ENCODE data around the gene MIA2.

DNA sequence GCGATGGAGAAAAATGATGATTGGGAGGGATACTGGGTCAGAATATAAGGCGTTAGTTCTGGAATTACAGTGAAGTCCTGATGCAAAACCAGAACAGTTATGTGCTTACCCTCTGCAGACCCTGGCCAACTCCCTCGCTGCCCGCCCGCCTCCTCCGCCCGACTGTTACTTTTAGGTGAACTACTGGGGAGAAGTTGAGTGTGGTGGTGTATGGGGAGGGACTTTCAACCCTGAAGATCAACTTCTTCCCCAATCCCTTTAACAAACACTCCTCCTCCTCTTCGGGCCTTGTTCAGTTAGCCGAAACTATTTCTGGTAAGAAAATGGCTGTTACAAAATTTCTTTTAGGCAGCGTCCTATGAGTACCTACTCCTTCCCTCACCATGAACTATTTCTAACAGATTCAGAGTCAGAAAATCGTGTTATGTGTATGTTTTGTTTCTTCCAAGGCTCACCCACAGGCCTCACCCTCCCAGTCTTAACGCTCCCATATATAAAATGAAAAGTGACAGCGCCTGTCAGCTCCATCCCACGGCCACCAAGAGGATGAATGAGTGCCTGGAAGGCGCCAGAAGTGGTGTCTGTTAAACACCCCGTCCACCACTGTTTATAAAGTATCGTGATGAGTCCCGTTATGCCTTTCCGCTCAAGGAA is 197.2 kb downstream of the MIA2 start:
- TF ChIP-seq, protein P1, sequence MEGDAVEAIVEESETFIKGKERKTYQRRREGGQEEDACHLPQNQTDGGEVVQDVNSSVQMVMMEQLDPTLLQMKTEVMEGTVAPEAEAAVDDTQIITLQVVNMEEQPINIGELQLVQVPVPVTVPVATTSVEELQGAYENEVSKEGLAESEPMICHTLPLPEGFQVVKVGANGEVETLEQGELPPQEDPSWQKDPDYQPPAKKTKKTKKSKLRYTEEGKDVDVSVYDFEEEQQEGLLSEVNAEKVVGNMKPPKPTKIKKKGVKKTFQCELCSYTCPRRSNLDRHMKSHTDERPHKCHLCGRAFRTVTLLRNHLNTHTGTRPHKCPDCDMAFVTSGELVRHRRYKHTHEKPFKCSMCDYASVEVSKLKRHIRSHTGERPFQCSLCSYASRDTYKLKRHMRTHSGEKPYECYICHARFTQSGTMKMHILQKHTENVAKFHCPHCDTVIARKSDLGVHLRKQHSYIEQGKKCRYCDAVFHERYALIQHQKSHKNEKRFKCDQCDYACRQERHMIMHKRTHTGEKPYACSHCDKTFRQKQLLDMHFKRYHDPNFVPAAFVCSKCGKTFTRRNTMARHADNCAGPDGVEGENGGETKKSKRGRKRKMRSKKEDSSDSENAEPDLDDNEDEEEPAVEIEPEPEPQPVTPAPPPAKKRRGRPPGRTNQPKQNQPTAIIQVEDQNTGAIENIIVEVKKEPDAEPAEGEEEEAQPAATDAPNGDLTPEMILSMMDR (conservative IDR thresholded peaks at IDR 0.05; ENCODE audit: low read depth, low read length) = no peak
- TF ChIP-seq EZH2 (IDR thresholded peaks at IDR 0.05; ENCODE audit: low read length, unreplicated experiment) (no peak), EZH2phosphoT487 (IDR thresholded peaks at IDR 0.05; ENCODE audit: borderline replicate concordance, low read length) (no peak)

All from PC-3 (cell line).